ENCODE measurements around the gene CNTNAP2. TPM values are rescaled to one million over a fixed set of nuclear protein-coding genes. Genes with fewer than 3 reads are reported as not detected.

CNTNAP2 gene
- total and polyA plus RNA-seq, 4 donors, result 41.3 to 127 (median 67.8) TPM

- Histone ChIP-seq H3K9me3 (ENCODE audit: control insufficient read depth, insufficient read depth, low read length) (no peaks in the 10 kb centered on the region), H3K4me3 (ENCODE audit: low read depth, low read length) (no peak overlapping the region), H3K4me1 (ENCODE audit: control insufficient read depth, insufficient read depth, low read length) (no peaks in the 10 kb centered on the region), H3K36me3 (ENCODE audit: control insufficient read depth, insufficient read depth, low read length) (no peaks in the 10 kb centered on the region), H3K27me3 (ENCODE audit: control insufficient read depth, insufficient read depth, low read length) (no peaks in the 10 kb centered on the region), H3K27ac (ENCODE audit: low read depth, low read length) (no peak overlapping the region)
- WGBS (ENCODE audit: insufficient coverage), result 80% methylated on average over 1 of the region's 1 CpG
- no peak for DNase-seq (ENCODE audit: low read depth in 4 of 6, low spot score in 6 of 6)
Observed at GRCh38 chr7:146722986-146723385, 606.4 kb downstream of the CNTNAP2 start.

- no peak overlapping the region for H3K27ac ChIP-seq (ENCODE audit: low read depth, low read length)
- no peaks in the 10 kb centered on the region for H3K36me3 ChIP-seq (ENCODE audit: control insufficient read depth, insufficient read depth, low read length)
- DNase-seq (ENCODE audit: low read depth in 4 of 6, low spot score in 6 of 6), result no peak
- H3K4me3 ChIP-seq (ENCODE audit: low read depth, low read length), result no peak overlapping the region
- 100% methylated on average over 1 of the region's 3 CpGs for WGBS (ENCODE audit: insufficient coverage)
- no peaks in the 10 kb centered on the region for H3K27me3 ChIP-seq (ENCODE audit: control insufficient read depth, insufficient read depth, low read length)
- H3K4me1 ChIP-seq (ENCODE audit: control insufficient read depth, insufficient read depth, low read length), result no peaks in the 10 kb centered on the region
- no peaks in the 10 kb centered on the region for H3K9me3 ChIP-seq (ENCODE audit: control insufficient read depth, insufficient read depth, low read length)
Observed at GRCh38 chr7:146725520-146725919, 608.9 kb downstream of the CNTNAP2 start.

GRCh38 chr7:146728141-146728540 is 611.5 kb downstream of the CNTNAP2 start:
- Histone ChIP-seq H3K36me3 (ENCODE audit: control insufficient read depth, insufficient read depth, low read length) (no peaks in the 10 kb centered on the region), H3K4me3 (ENCODE audit: low read depth, low read length) (no peak overlapping the region), H3K27me3 (ENCODE audit: control insufficient read depth, insufficient read depth, low read length) (no peaks in the 10 kb centered on the region), H3K9me3 (ENCODE audit: control insufficient read depth, insufficient read depth, low read length) (no peaks in the 10 kb centered on the region), H3K4me1 (ENCODE audit: control insufficient read depth, insufficient read depth, low read length) (no peaks in the 10 kb centered on the region), H3K27ac (ENCODE audit: low read depth, low read length) (no peak overlapping the region)
- WGBS (ENCODE audit: insufficient coverage), result 89% methylated on average over 4 of the region's 5 CpGs
- DNase-seq (ENCODE audit: low read depth in 4 of 6, low spot score in 6 of 6), result no peak

- H3K4me3 ChIP-seq (ENCODE audit: low read depth, low read length), result no peak overlapping the region
- H3K4me1 ChIP-seq (ENCODE audit: control insufficient read depth, insufficient read depth, low read length), result no peaks in the 10 kb centered on the region
- H3K27ac ChIP-seq (ENCODE audit: low read depth, low read length), result no peak overlapping the region
- H3K36me3 ChIP-seq (ENCODE audit: control insufficient read depth, insufficient read depth, low read length), result no peaks in the 10 kb centered on the region
- no peaks in the 10 kb centered on the region for H3K27me3 ChIP-seq (ENCODE audit: control insufficient read depth, insufficient read depth, low read length)
- no peak for DNase-seq (ENCODE audit: low read depth in 4 of 6, low spot score in 6 of 6)
- H3K9me3 ChIP-seq (ENCODE audit: control insufficient read depth, insufficient read depth, low read length), result no peaks in the 10 kb centered on the region
- WGBS (ENCODE audit: insufficient coverage), result no CpG with 5 or more reads among the region's 4 CpGs
Observed at GRCh38 chr7:146728611-146729010, 612.0 kb downstream of the CNTNAP2 start.

- Histone ChIP-seq H3K27ac (ENCODE audit: low read depth, low read length) (no peak overlapping the region), H3K4me1 (ENCODE audit: control insufficient read depth, insufficient read depth, low read length) (no peaks in the 10 kb centered on the region)
- WGBS (ENCODE audit: insufficient coverage), result 83% methylated on average over 1 of the region's 4 CpGs
Observed at GRCh38 chr7:146731185-146731584, 614.6 kb downstream of the CNTNAP2 start.

GRCh38 chr7:146735992-146736391 is 619.4 kb downstream of the CNTNAP2 start:
- Histone ChIP-seq H3K9me3 (ENCODE audit: control insufficient read depth, insufficient read depth, low read length) (no peaks in the 10 kb centered on the region), H3K36me3 (ENCODE audit: control insufficient read depth, insufficient read depth, low read length) (no peaks in the 10 kb centered on the region), H3K27ac (ENCODE audit: low read depth, low read length) (no peak overlapping the region), H3K27me3 (ENCODE audit: control insufficient read depth, insufficient read depth, low read length) (no peaks in the 10 kb centered on the region), H3K4me3 (ENCODE audit: low read depth, low read length) (no peak overlapping the region), H3K4me1 (ENCODE audit: control insufficient read depth, insufficient read depth, low read length) (no peaks in the 10 kb centered on the region)
- no peak for DNase-seq (ENCODE audit: low read depth in 4 of 6, low spot score in 6 of 6)
- 73% methylated on average over 2 of the region's 2 CpGs for WGBS (ENCODE audit: insufficient coverage)

More at GRCh38 chr7:146731185-146731584, 614.6 kb downstream of the CNTNAP2 start:
- Histone ChIP-seq H3K9me3 (ENCODE audit: control insufficient read depth, insufficient read depth, low read length) (no peaks in the 10 kb centered on the region), H3K36me3 (ENCODE audit: control insufficient read depth, insufficient read depth, low read length) (no peaks in the 10 kb centered on the region), H3K4me3 (ENCODE audit: low read depth, low read length) (no peak overlapping the region), H3K27me3 (ENCODE audit: control insufficient read depth, insufficient read depth, low read length) (no peaks in the 10 kb centered on the region)
- no peak for DNase-seq (ENCODE audit: low read depth in 4 of 6, low spot score in 6 of 6)

- Histone ChIP-seq H3K36me3 (ENCODE audit: control insufficient read depth, insufficient read depth, low read length) (no peaks in the 10 kb centered on the region), H3K4me1 (ENCODE audit: control insufficient read depth, insufficient read depth, low read length) (no peaks in the 10 kb centered on the region), H3K9me3 (ENCODE audit: control insufficient read depth, insufficient read depth, low read length) (no peaks in the 10 kb centered on the region), H3K27ac (ENCODE audit: low read depth, low read length) (no peak overlapping the region), H3K4me3 (ENCODE audit: low read depth, low read length) (no peak overlapping the region), H3K27me3 (ENCODE audit: control insufficient read depth, insufficient read depth, low read length) (no peaks in the 10 kb centered on the region)
- DNase-seq (ENCODE audit: low read depth in 4 of 6, low spot score in 6 of 6), result no peak
- 80% methylated on average over 1 of the region's 5 CpGs for WGBS (ENCODE audit: insufficient coverage)
Observed at GRCh38 chr7:146736446-146737190, 620.0 kb downstream of the CNTNAP2 start.

GRCh38 chr7:146740039-146740438 is 623.4 kb downstream of the CNTNAP2 start:
- H3K4me1 ChIP-seq (ENCODE audit: control insufficient read depth, insufficient read depth, low read length), result no peaks in the 10 kb centered on the region
- no peak overlapping the region for H3K27ac ChIP-seq (ENCODE audit: low read depth, low read length)
- no peak overlapping the region for H3K4me3 ChIP-seq (ENCODE audit: low read depth, low read length)
- H3K9me3 ChIP-seq (ENCODE audit: control insufficient read depth, insufficient read depth, low read length), result no peaks in the 10 kb centered on the region
- WGBS (ENCODE audit: insufficient coverage), result no CpG with 5 or more reads among the region's 1 CpG
- DNase-seq (ENCODE audit: low read depth in 4 of 6, low spot score in 6 of 6), result no peak
- no peaks in the 10 kb centered on the region for H3K27me3 ChIP-seq (ENCODE audit: control insufficient read depth, insufficient read depth, low read length)
- H3K36me3 ChIP-seq (ENCODE audit: control insufficient read depth, insufficient read depth, low read length), result no peaks in the 10 kb centered on the region

- Histone ChIP-seq H3K27me3 (ENCODE audit: control insufficient read depth, insufficient read depth, low read length) (no peaks in the 10 kb centered on the region), H3K4me3 (ENCODE audit: low read depth, low read length) (no peak overlapping the region), H3K4me1 (ENCODE audit: control insufficient read depth, insufficient read depth, low read length) (no peaks in the 10 kb centered on the region), H3K27ac (ENCODE audit: low read depth, low read length) (no peak overlapping the region), H3K36me3 (ENCODE audit: control insufficient read depth, insufficient read depth, low read length) (no peaks in the 10 kb centered on the region), H3K9me3 (ENCODE audit: control insufficient read depth, insufficient read depth, low read length) (no peaks in the 10 kb centered on the region)
- peak in 1 of 6 donors; percentile 78 for DNase-seq (ENCODE audit: low read depth in 4 of 6, low spot score in 6 of 6)
Observed at GRCh38 chr7:146741911-146742310, 625.3 kb downstream of the CNTNAP2 start.

GRCh38 chr7:146754385-146754784 is 637.8 kb downstream of the CNTNAP2 start:
- Histone ChIP-seq H3K27me3 (ENCODE audit: control insufficient read depth, insufficient read depth, low read length) (no peaks in the 10 kb centered on the region), H3K4me1 (ENCODE audit: control insufficient read depth, insufficient read depth, low read length) (no peaks in the 10 kb centered on the region), H3K36me3 (ENCODE audit: control insufficient read depth, insufficient read depth, low read length) (no peaks in the 10 kb centered on the region), H3K27ac (ENCODE audit: low read depth, low read length) (no peak overlapping the region), H3K4me3 (ENCODE audit: low read depth, low read length) (no peak overlapping the region), H3K9me3 (ENCODE audit: control insufficient read depth, insufficient read depth, low read length) (no peaks in the 10 kb centered on the region)
- no peak for DNase-seq (ENCODE audit: low read depth in 4 of 6, low spot score in 6 of 6)
- WGBS (ENCODE audit: insufficient coverage), result no CpG with 5 or more reads among the region's 1 CpG
